Testis (tissue), 2 donors: ENCODE results near the gene MRPL9.

ENCODE experiments used
- CTCF ChIP-seq, 3 experiments: fragments of 450-650 bp in 2 of 3; fragments of 200-600 bp in 1 of 3; sonication (generic) in 1 of 3; IDR thresholded peaks; one replicate each; pipeline ENCODE4 v1.5.1; 2016 to 2019; ENCODE audit warnings: antibody characterized with exemption in 3 of 3, mild to moderate bottlenecking in 2 of 3, moderate library complexity in 1 of 3
- POLR2A ChIP-seq: fragments of 450-650 bp; IDR thresholded peaks from one replicate; pipeline ENCODE4 v1.6.1; 2017; ENCODE audit warnings: antibody characterized with exemption, mild to moderate bottlenecking, moderate library complexity

GRCh38 chr1:151782741-151783140 is 19.4 kb upstream of the MRPL9 start:
- TF ChIP-seq POLR2A (no peak), CTCF (IDR thresholded peaks at IDR 0.05) (no peak)
